ENCODE measurements around the gene CPA2. TPM values are rescaled to one million over a fixed set of nuclear protein-coding genes. Genes with fewer than 3 reads are reported as not detected.

Gene CPA2
- total RNA-seq, 1 experiment from 2014 or later = 0.59 TPM

- DNase-seq (ENCODE audit: extremely low read depth, low read depth) = peak; percentile 43
These were observed 11.3 kb downstream of the CPA2 start for GRCh38 chr7:130277763-130278643.

- no peak for DNase-seq (ENCODE audit: extremely low read depth, low read depth)
These were observed 12.2 kb downstream of the CPA2 start for GRCh38 chr7:130278860-130279259.

GRCh38 chr7:130279286-130279685 lies 12.6 kb downstream of the CPA2 start:
- DNase-seq (ENCODE audit: extremely low read depth, low read depth) = no peak

GRCh38 chr7:130279906-130280305 lies 13.2 kb downstream of the CPA2 start:
- DNase-seq (ENCODE audit: extremely low read depth, low read depth) = no peak

- no peak for DNase-seq (ENCODE audit: extremely low read depth, low read depth)
These were observed 14.6 kb downstream of the CPA2 start for GRCh38 chr7:130281260-130281659.

GRCh38 chr7:130286881-130287280 lies 20.2 kb downstream of the CPA2 start:
- no peak for DNase-seq (ENCODE audit: extremely low read depth, low read depth)

- no peak for DNase-seq (ENCODE audit: extremely low read depth, low read depth)
These were observed 21.5 kb downstream of the CPA2 start for GRCh38 chr7:130288168-130288567.

- no peak for DNase-seq (ENCODE audit: extremely low read depth, low read depth)
These were observed 22.2 kb downstream of the CPA2 start for GRCh38 chr7:130288829-130289228.

GRCh38 chr7:130289478-130289877 lies 22.8 kb downstream of the CPA2 start:
- DNase-seq (ENCODE audit: extremely low read depth, low read depth) = no peak

- DNase-seq (ENCODE audit: extremely low read depth, low read depth) = no peak
These were observed 24.1 kb downstream of the CPA2 start for GRCh38 chr7:130290745-130291144.

GRCh38 chr7:130292682-130293257 lies 26.1 kb downstream of the CPA2 start, which contains the start of gene CPA4:
CPA4 (plus strand) TSS chr7:130293161; CDS start chr7:130293181, 20 bp downstream.
- peak; percentile 62 for DNase-seq (ENCODE audit: extremely low read depth, low read depth)

GRCh38 chr7:130293521-130293920 lies 26.9 kb downstream of the CPA2 start:
- DNase-seq (ENCODE audit: extremely low read depth, low read depth) = no peak

GRCh38 chr7:130294314-130294713 lies 27.7 kb downstream of the CPA2 start:
- no peak for DNase-seq (ENCODE audit: extremely low read depth, low read depth)

GRCh38 chr7:130296221-130296951 lies 29.7 kb downstream of the CPA2 start:
- no peak for DNase-seq (ENCODE audit: extremely low read depth, low read depth)

- DNase-seq (ENCODE audit: extremely low read depth, low read depth) = no peak
These were observed 31.2 kb downstream of the CPA2 start for GRCh38 chr7:130297628-130298543.

- DNase-seq (ENCODE audit: extremely low read depth, low read depth) = no peak
These were observed 32.1 kb downstream of the CPA2 start for GRCh38 chr7:130298544-130299326.

GRCh38 chr7:130299866-130300265 lies 33.2 kb downstream of the CPA2 start:
- no peak for DNase-seq (ENCODE audit: extremely low read depth, low read depth)

GRCh38 chr7:130301501-130302020 lies 34.9 kb downstream of the CPA2 start:
- no peak for DNase-seq (ENCODE audit: extremely low read depth, low read depth)

GRCh38 chr7:130302649-130303048 lies 36.0 kb downstream of the CPA2 start:
- DNase-seq (ENCODE audit: extremely low read depth, low read depth) = no peak
